CD14-positive monocyte (primary cell): ENCODE results near the gene CNGB1. TPM values are rescaled to one million over a fixed set of nuclear protein-coding genes. Genes with fewer than 3 reads are reported as not detected.

Source experiments
- DNase-seq, 3 donors: peaks; one replicate each; pipeline ENCODE4 v3.0.0-alpha.2; 2011 to 2022
- H2AFZ ChIP-seq: 2 replicates; pipeline ENCODE4 v1.6.0; 2012; ENCODE audit warnings: mild to moderate bottlenecking, low read depth, low read length, inconsistent platforms; ENCODE audit not compliant: insufficient read depth, poor library complexity, severe bottlenecking
- H3K27ac ChIP-seq, 2 donors: 1 replicate in 1 of 2; 2 replicates in 1 of 2; pipeline ENCODE4 v1.5.1; 2012 to 2013; ENCODE audit warnings: low read length in 2 of 2, control low read depth in 1 of 2, inconsistent platforms in 1 of 2, low read depth in 1 of 2, mild to moderate bottlenecking in 1 of 2
- H3K27me3 ChIP-seq, 2 donors: one replicate each; pipeline versions ENCODE4 v1.6.0 to v1.6.1; 2011 to 2013; ENCODE audit warnings: low read length in 2 of 2; ENCODE audit not compliant: control insufficient read depth in 2 of 2, insufficient read depth in 2 of 2
- H3K36me3 ChIP-seq, 2 donors: replicated peaks in 1 of 2; 1 replicate in 1 of 2; 2 replicates in 1 of 2; pipeline versions ENCODE4 v1.5.1 to v1.6.1; 2012 to 2013; ENCODE audit warnings: low read length in 2 of 2, control low read depth in 1 of 2, inconsistent platforms in 1 of 2, mild to moderate bottlenecking in 1 of 2; ENCODE audit not compliant: insufficient read depth in 2 of 2, control insufficient read depth in 1 of 2
- H3K4me1 ChIP-seq, 2 donors: 1 replicate in 1 of 2; 2 replicates in 1 of 2; pipeline versions ENCODE4 v1.5.1 to v1.6.1; 2012 to 2013; ENCODE audit warnings: low read length in 2 of 2, control low read depth in 1 of 2, inconsistent platforms in 1 of 2, mild to moderate bottlenecking in 1 of 2, moderate library complexity in 1 of 2; ENCODE audit not compliant: insufficient read depth in 2 of 2, control insufficient read depth in 1 of 2
- H3K4me2 ChIP-seq: replicated peaks from 2 replicates; pipeline ENCODE3; 2012; ENCODE audit warnings: low read length, moderate library complexity, mild to moderate bottlenecking; ENCODE audit not compliant: poor library complexity, severe bottlenecking; ENCODE audit errors: extremely low read depth
- H3K4me3 ChIP-seq, 3 experiments: fragments of 200-600 bp in 1 of 3; sonication (generic) in 1 of 3; replicated peaks in 1 of 3; 1 replicate in 2 of 3; 2 replicates in 1 of 3; pipeline ENCODE4 v1.5.1; 2011 to 2013; ENCODE audit warnings: low read length in 3 of 3, mild to moderate bottlenecking in 3 of 3, control low read depth in 2 of 3, low read depth in 2 of 3, inconsistent platforms in 1 of 3, moderate library complexity in 1 of 3
- H3K79me2 ChIP-seq: 2 replicates; pipeline ENCODE4 v1.6.0; 2012; ENCODE audit warnings: mild to moderate bottlenecking, control low read depth, inconsistent platforms, low read length, moderate library complexity; ENCODE audit not compliant: insufficient read depth
- H3K9ac ChIP-seq: 2 replicates; pipeline ENCODE4 v1.6.0; 2017; ENCODE audit warnings: low read length, mild to moderate bottlenecking; ENCODE audit not compliant: insufficient read depth, poor library complexity, severe bottlenecking
- H3K9me3 ChIP-seq, 2 donors: replicated peaks in 1 of 2; 1 replicate in 1 of 2; 2 replicates in 1 of 2; pipeline versions ENCODE4 v1.5.1 to v1.6.1; 2012 to 2013; ENCODE audit warnings: low read length in 2 of 2, control low read depth in 1 of 2; ENCODE audit not compliant: control insufficient read depth in 1 of 2, insufficient read depth in 1 of 2
- H4K20me1 ChIP-seq: 2 replicates; pipeline ENCODE4 v1.6.0; 2012; ENCODE audit warnings: mild to moderate bottlenecking, low read length, control low read depth, moderate library complexity; ENCODE audit not compliant: insufficient read depth
- H3K27ac Mint-ChIP-seq, 7 donors: one replicate each; pipeline ENCODE4 v1.8.0; 2020; ENCODE audit warnings: mild to moderate bottlenecking in 7 of 7, mixed read lengths in 7 of 7, moderate library complexity in 6 of 7, inconsistent platforms in 2 of 7
- H3K27me3 Mint-ChIP-seq, 3 donors: one replicate each; pipeline ENCODE4 v1.8.0; 2021 to 2022; ENCODE audit warnings: low read depth in 3 of 3, mild to moderate bottlenecking in 3 of 3, mixed read lengths in 3 of 3, moderate library complexity in 3 of 3, inconsistent platforms in 1 of 3
- H3K36me3 Mint-ChIP-seq, 2 donors: one replicate each; pipeline ENCODE4 v1.8.0; 2020; ENCODE audit warnings: mixed read lengths in 2 of 2, inconsistent platforms in 1 of 2, mild to moderate bottlenecking in 1 of 2
- H3K4me1 Mint-ChIP-seq: one replicate; pipeline ENCODE4 v1.8.0; 2020; ENCODE audit warnings: mild to moderate bottlenecking, mixed read lengths
- H3K4me3 Mint-ChIP-seq, 2 donors: one replicate each; pipeline ENCODE4 v1.8.0; 2020; ENCODE audit warnings: mild to moderate bottlenecking in 2 of 2, mixed read lengths in 2 of 2, moderate library complexity in 1 of 2
- H3K9me3 Mint-ChIP-seq, 7 donors: one replicate each; pipeline ENCODE4 v1.8.0; 2020 to 2022; ENCODE audit warnings: mixed read lengths in 7 of 7, mild to moderate bottlenecking in 6 of 7, moderate library complexity in 6 of 7, inconsistent platforms in 2 of 7
- CTCF ChIP-seq: fragments of 200-600 bp; IDR thresholded peaks from one replicate; pipeline ENCODE4 v1.8.0; 2022; ENCODE audit warnings: antibody characterized with exemption, mild to moderate bottlenecking
- WGBS: methylation state at CpG from one replicate; pipeline ENCODE4 v1.1.5; 2013; ENCODE audit warnings: missing lambda C conversion rate; ENCODE audit not compliant: insufficient coverage; 5-methylcytosine and 5-hydroxymethylcytosine counted together
- intact Hi-C, 2 donors: fragments of 100-400 bp; cut with micrococcal nuclease; formaldehyde crosslinking; loops; one replicate each; pipeline versions ENCODE4 v1.15.0 to v1.15.1; 2023
- polyA plus RNA-seq, 3 donors: library from polyadenylated mRNA; depleted of rRNA in 1 of 3; unstranded in 2 of 3; stranded (reverse) in 1 of 3; fragments of 300-500 nt in 2 of 3; fragments of >200 nt in 1 of 3; fragmentation: Illumina TruSeq in 2 of 3; gene quantifications; 1 replicate in 2 of 3; 2 replicates in 1 of 3; pipeline ENCODE4 v1.2.3, GENCODE V29; 2012 to 2021

The CNGB1 gene
- polyA plus RNA-seq, 3 donors = not detected

DNA sequence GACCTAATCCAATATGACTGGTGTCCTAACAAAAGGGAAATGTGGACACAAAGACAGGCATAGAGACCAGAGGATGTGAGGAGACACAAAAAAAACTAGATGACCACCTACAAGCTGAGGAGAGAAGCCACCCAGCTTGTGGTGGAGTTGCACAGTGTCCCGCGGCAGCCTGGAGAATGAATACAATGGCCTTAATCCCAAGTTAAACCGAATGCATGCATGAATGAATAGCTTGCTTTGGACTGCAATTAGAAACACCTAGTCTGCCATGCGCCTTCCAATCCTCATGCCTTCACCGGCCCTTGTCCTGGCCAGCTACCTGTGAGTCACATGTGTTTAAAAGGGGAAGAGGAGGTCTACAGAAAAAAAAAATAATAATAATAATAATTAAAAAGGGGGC, 72.0 kb downstream of the CNGB1 start:
- Mint-ChIP-seq H3K9me3 (peaks cover 0 to 3% (median 0%) of the 10 kb centered on the region in 7 donors), H3K27ac (no peak overlapping the region), H3K27me3 (peaks cover 2 to 10% (median 7%) of the 10 kb centered on the region in 3 donors), H3K36me3 (no peaks in the 10 kb centered on the region), H3K4me3 (no peak overlapping the region), H3K4me1 (peaks cover 19% of the 10 kb centered on the region)
- Histone ChIP-seq H2AFZ (no peak overlapping the region), H3K4me3 (no peak overlapping the region), H4K20me1 (no peaks in the 10 kb centered on the region), H3K4me1 (peaks cover 11 to 13% of the 10 kb centered on the region in 2 donors), H3K27me3 (no peaks in the 10 kb centered on the region), H3K36me3 (no peaks in the 10 kb centered on the region), H3K27ac (no peak overlapping the region), H3K9ac (no peak overlapping the region), H3K79me2 (no peaks in the 10 kb centered on the region), H3K9me3 (no peaks in the 10 kb centered on the region), H3K4me2 (no peak overlapping the region)
- TF ChIP-seq CTCF = no peak
- intact Hi-C loops = loop anchor here in 1 of 2 donors (2.0 kb wide), 1 partner anchor 106 kb away; no protein-coding TSS in a partner anchor
- no peak for DNase-seq
- 94% methylated on average over 3 of the region's 5 CpGs for WGBS

DNA sequence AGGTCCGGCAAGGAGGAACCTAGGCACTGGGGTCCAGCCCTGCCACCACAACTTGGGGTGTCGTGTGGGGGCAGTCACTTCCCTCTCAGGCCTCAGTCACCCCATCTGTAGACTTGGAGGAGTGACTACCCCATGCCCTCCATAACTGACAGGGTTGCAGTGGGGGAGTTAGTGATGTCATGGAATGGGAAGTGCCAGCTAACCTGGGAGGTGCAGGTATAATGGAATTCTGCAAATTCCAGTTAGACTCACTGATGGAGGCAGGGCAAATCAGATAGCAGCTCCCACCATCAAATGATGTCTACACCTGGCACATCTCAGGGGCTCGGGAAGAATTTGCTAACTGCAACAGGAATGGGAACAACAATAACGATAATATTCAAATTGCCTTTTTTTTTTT, 72.9 kb downstream of the CNGB1 start:
- peaks cover 2 to 5% (median 5%) of the 10 kb centered on the region in 3 donors for H3K27me3 Mint-ChIP-seq
- no peaks in the 10 kb centered on the region for H3K36me3 ChIP-seq
- peaks cover 19 to 22% of the 10 kb centered on the region in 2 donors for H3K4me1 ChIP-seq
- intact Hi-C loops = loop anchor here in 1 of 2 donors (2.0 kb wide), 1 partner anchor 107 kb away; no protein-coding TSS in a partner anchor
- H2AFZ ChIP-seq = no peak overlapping the region
- H3K27me3 ChIP-seq = no peaks in the 10 kb centered on the region
- WGBS = 84% methylated on average over 3 of the region's 4 CpGs
- H3K27ac Mint-ChIP-seq = no peak overlapping the region
- H3K9ac ChIP-seq = no peak overlapping the region
- TF ChIP-seq CTCF = no peak
- no peaks in the 10 kb centered on the region for H3K79me2 ChIP-seq
- H3K4me3 Mint-ChIP-seq = no peak overlapping the region
- no peaks in the 10 kb centered on the region for H3K9me3 ChIP-seq
- peaks cover 29% of the 10 kb centered on the region for H3K4me1 Mint-ChIP-seq
- H4K20me1 ChIP-seq = no peaks in the 10 kb centered on the region
- H3K4me3 ChIP-seq = no peak overlapping the region
- no peaks in the 10 kb centered on the region for H3K36me3 Mint-ChIP-seq
- H3K27ac ChIP-seq = no peak overlapping the region
- no peak overlapping the region for H3K4me2 ChIP-seq
- H3K9me3 Mint-ChIP-seq = peaks cover 0 to 3% (median 0%) of the 10 kb centered on the region in 7 donors
- DNase-seq = no peak
